Right cardiac atrium (tissue), 5 donors: ENCODE data around the gene IL1RN. TPM values are rescaled to one million over a fixed set of nuclear protein-coding genes. Genes with fewer than 3 reads are reported as not detected.
A peak's percentile ranks its signal among the peaks of the same experiment; 100 is the strongest.

Experiments
- ATAC-seq, 2 donors: fragments of 200-7000 bp; cut with Tn5 transposase; one replicate each; pipeline versions ENCODE4 v1.8.0 to v1.9.1; 2020; ENCODE audit warnings: moderate library complexity in 2 of 2, mild to moderate bottlenecking in 1 of 2
- DNase-seq, 3 donors: peaks; one replicate each; pipeline ENCODE4 v3.0.0-alpha.2; 2020
- H3K27ac ChIP-seq: one replicate; pipeline ENCODE4 v1.5.1; 2013; ENCODE audit warnings: mild to moderate bottlenecking, low read length, control low read depth, moderate library complexity
- H3K27me3 ChIP-seq: one replicate; pipeline ENCODE4 v1.6.1; 2013; ENCODE audit not compliant: control insufficient read depth, insufficient read depth
- H3K4me1 ChIP-seq: one replicate; pipeline ENCODE4 v1.6.1; 2013; ENCODE audit warnings: low read length; ENCODE audit not compliant: control insufficient read depth, insufficient read depth
- H3K4me3 ChIP-seq: one replicate; pipeline ENCODE4 v1.5.1; 2013; ENCODE audit warnings: low read length, control low read depth
- H3K9me3 ChIP-seq: one replicate; pipeline ENCODE4 v1.6.1; 2013; ENCODE audit warnings: low read length; ENCODE audit not compliant: control insufficient read depth
- WGBS: extraction: QIAGEN DNeasy Blood & Tissue Kit; methylation state at CpG from one replicate; pipeline ENCODE4 v1.1.7; 2013; 5-methylcytosine and 5-hydroxymethylcytosine counted together
- intact Hi-C, 4 donors: fragments of 100-400 bp; cut with DNase I; formaldehyde crosslinking; loops; one replicate each; pipeline versions ENCODE4 v1.11.0 to v1.14.0; 2022 to 2023
- long read RNA-seq, 4 donors: library from polyadenylated mRNA; unstranded; transcript quantifications; one replicate each; pipeline ENCODE4 v2.0.0, GENCODE V29; 2020 to 2021
- polyA plus RNA-seq: library from polyadenylated mRNA; stranded (reverse); fragments of 200-250 nt; gene quantifications from one replicate; pipeline ENCODE4 v1.2.3, GENCODE V29; 2013
- total RNA-seq, 4 donors: library from RNA; stranded (reverse); fragmentation: NEBNext Ultra II Directional; extraction: Animal tissue kit (Norgen Biotek cat#: 25700); gene quantifications; one replicate each; pipeline ENCODE4 v1.2.1, GENCODE V29; 2021
- donor health status: healthy with polysubstance abuse.
- donor health status: DM: no; HTN: yes; CAD: no.
- donor health status: DM: no; HTN: no; CAD: no.
- donor health status: DM: no; HTN: yes; CAD: no; lungs with severe emphysema.
- donor health status: DM: yes; HTN: yes; CAD: no.

Gene IL1RN
- total RNA-seq: 1 to 10 TPM in 1 of 4 donors, under 1 TPM in 3; 0.45 to 1.1 (median 0.78) TPM
- polyA plus RNA-seq: 0.54 TPM
- long read RNA-seq, donor 1: 0 reads
- long read RNA-seq, donor 2: 0 reads
- long read RNA-seq, donor 3: 0 reads
- long read RNA-seq, donor 4: 0 reads

GRCh38 chr2:113126845-113127645 is at the start of gene IL1RN:
IL1RN (plus strand) TSS chr2:113127598; CDS start chr2:113127625, 27 bp downstream.
- Histone ChIP-seq H3K27ac (no peak within 1 kb of the TSS), H3K27me3 (no peaks in the 10 kb centered on the region), H3K4me3 (no peak within 1 kb of the TSS), H3K9me3 (no peaks in the 10 kb centered on the region), H3K4me1 (peaks cover 6% of the 10 kb centered on the region)
- intact Hi-C loops: no loop called here
- ATAC-seq (peak; percentile 45), DNase-seq (peak; percentile 18 to 60 (median 58))
- 82% methylated on average over 16 of the region's 16 CpGs for WGBS

DNA sequence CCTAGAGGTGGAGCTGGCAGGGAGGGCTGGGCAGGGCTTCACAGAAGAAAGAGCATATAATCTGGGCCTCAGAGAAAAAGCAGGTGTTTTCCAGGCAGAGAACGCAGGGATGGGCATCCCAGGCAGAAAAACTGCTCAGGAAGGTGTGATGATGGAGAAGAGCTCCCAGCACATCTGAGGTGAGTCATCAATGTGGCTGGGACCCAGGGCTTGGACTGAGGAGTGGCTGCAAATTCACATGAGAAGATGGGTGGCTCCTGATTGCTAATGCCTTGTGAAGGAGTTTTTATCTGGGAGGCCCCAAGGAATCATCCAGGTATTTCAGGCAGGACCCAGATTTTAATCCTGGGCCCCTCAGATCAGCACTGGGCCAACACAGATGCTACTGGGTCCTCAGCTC is 49.5 kb upstream of the IL1RN start:
- no peaks in the 10 kb centered on the region for H3K27me3 ChIP-seq
- WGBS: 88% methylated on average over 1 of the region's 1 CpG
- no peak for ATAC-seq
- H3K9me3 ChIP-seq: no peaks in the 10 kb centered on the region
- no peak overlapping the region for H3K27ac ChIP-seq
- H3K4me3 ChIP-seq: no peak overlapping the region
- intact Hi-C loops: no loop called here
- no peaks in the 10 kb centered on the region for H3K4me1 ChIP-seq
- DNase-seq: no peak

GRCh38 chr2:113078350-113078839 is 49.0 kb upstream of the IL1RN start:
- no peak for ATAC-seq

GRCh38 chr2:113079131-113079530 is 48.3 kb upstream of the IL1RN start:
- ATAC-seq (no peak), DNase-seq (no peak)
- Histone ChIP-seq H3K27ac (no peak overlapping the region), H3K27me3 (no peaks in the 10 kb centered on the region), H3K4me1 (no peaks in the 10 kb centered on the region), H3K9me3 (no peaks in the 10 kb centered on the region), H3K4me3 (no peak overlapping the region)
- 70% methylated on average over 4 of the region's 4 CpGs for WGBS
- intact Hi-C loops: no loop called here

More at GRCh38 chr2:113078350-113078839, 49.0 kb upstream of the IL1RN start:
- Histone ChIP-seq H3K4me3 (no peak overlapping the region), H3K27ac (no peak overlapping the region), H3K27me3 (no peaks in the 10 kb centered on the region), H3K9me3 (no peaks in the 10 kb centered on the region), H3K4me1 (no peaks in the 10 kb centered on the region)
- WGBS: 59% methylated on average over 6 of the region's 6 CpGs
- DNase-seq: no peak
- intact Hi-C loops: no loop called here

- H3K4me3 ChIP-seq: no peak overlapping the region
- no peak overlapping the region for H3K27ac ChIP-seq
- intact Hi-C loops: no loop called here
- DNase-seq (peak in 1 of 3 donors; percentile 52), ATAC-seq (no peak)
- H3K27me3 ChIP-seq: no peaks in the 10 kb centered on the region
- H3K4me1 ChIP-seq: no peaks in the 10 kb centered on the region
- H3K9me3 ChIP-seq: no peaks in the 10 kb centered on the region
- WGBS: 36% methylated on average over 9 of the region's 9 CpGs
Measured at GRCh38 chr2:113080134-113080533, 47.3 kb upstream of the IL1RN start.

DNA sequence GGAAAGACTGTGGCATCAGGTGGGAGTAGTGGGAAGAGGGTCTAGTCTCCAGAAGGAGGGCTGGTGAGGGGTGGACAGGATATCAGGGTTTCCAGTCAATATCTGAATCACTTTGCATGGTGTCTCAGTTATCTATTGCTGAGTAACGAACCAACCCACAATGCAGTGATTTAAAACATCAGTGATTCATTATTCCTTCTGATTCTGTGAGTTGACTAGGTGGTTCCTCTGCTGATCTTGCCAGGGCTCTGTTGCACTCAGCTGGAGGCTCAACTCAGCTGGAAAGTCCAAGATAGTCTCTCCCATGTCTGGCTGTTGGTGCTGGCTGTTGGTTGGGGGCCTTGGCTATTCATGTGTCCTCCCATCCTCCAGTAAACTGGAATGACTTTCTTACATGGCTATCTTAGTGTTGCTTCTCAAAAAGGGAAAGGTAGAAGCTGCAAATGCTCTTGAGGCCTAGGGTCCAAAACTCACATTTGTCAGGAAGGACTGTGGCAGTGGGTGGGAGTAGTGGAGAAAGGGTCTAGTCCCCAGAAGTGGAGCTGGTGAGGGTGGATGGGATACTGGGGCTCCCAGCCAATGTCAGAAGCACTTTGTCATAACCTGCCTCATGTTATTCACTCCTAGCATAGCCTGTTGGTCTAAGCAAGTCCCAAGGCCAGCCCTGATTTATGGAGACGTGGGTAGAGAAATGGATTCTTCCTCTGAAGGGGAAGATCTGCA is 45.7 kb upstream of the IL1RN start:
- 69% methylated on average over 2 of the region's 2 CpGs for WGBS
- H3K4me3 ChIP-seq: no peak overlapping the region
- H3K27ac ChIP-seq: no peak overlapping the region
- intact Hi-C loops: no loop called here
- ATAC-seq (no peak), DNase-seq (no peak)
- H3K4me1 ChIP-seq: no peaks in the 10 kb centered on the region
- H3K27me3 ChIP-seq: no peaks in the 10 kb centered on the region
- H3K9me3 ChIP-seq: no peaks in the 10 kb centered on the region

DNA sequence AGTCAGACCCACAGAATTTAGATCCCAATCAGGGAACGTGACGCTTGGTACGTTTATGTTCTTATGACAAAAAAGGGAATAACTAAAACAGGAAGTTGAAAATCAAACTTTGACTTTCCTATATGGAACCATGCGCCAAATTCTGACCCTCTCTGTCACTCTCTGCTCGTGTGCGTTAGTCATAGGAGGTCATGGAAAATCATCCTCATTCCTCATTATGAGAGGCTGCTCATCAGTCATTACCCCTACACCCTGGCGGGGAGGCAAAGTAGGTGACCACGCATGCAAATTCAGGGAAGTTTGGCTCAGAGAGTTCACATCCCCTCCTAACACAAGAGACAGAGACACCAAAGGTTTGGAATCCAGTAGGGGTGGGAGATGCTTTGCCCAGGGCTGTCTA is 44.1 kb upstream of the IL1RN start:
- ATAC-seq (no peak), DNase-seq (no peak)
- Histone ChIP-seq H3K27me3 (no peaks in the 10 kb centered on the region), H3K4me3 (no peak overlapping the region), H3K27ac (no peak overlapping the region), H3K9me3 (no peaks in the 10 kb centered on the region), H3K4me1 (no peaks in the 10 kb centered on the region)
- intact Hi-C loops: no loop called here
- WGBS: 70% methylated on average over 8 of the region's 8 CpGs

DNA sequence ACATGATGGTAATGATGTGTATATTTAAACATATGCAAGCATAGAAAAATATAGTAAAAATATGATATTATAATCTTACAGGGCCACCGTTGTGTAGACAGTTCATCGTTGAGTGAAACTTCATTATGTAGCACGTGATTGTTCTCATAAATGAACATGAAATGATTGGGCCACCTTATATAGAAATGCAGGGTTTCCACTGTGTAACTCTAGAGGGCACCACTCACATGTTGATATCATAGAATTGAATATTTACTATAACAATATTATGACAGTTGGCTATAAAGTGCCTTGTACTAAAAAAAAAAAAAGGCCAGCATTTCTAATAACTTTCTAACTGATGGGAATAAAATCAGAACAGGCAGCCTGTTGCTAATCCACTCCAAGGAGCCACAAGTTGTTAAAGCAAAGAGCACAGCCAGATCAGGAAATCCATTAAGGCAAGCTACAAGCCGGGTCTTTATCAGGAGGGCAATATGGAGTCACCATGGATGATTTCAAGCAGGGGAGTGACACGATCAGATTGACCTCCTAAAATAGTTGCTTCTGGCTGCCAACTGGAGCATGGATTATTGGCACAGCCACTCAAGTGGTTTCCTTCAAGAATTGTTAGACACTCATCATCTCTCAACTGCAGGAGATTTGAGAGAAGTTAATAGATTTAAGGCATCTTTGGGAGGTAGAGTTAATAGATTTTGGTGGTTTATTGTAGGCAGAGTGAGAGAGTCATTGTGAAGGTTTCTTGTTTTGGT is 43.0 kb upstream of the IL1RN start:
- no peak for ATAC-seq
- 43% methylated on average over 5 of the region's 5 CpGs for WGBS
- no peak overlapping the region for H3K4me3 ChIP-seq
- H3K4me1 ChIP-seq: no peaks in the 10 kb centered on the region
- H3K9me3 ChIP-seq: no peaks in the 10 kb centered on the region
- H3K27me3 ChIP-seq: no peaks in the 10 kb centered on the region
- no peak overlapping the region for H3K27ac ChIP-seq
- DNase-seq: no peak
- intact Hi-C loops: no loop called here

DNA sequence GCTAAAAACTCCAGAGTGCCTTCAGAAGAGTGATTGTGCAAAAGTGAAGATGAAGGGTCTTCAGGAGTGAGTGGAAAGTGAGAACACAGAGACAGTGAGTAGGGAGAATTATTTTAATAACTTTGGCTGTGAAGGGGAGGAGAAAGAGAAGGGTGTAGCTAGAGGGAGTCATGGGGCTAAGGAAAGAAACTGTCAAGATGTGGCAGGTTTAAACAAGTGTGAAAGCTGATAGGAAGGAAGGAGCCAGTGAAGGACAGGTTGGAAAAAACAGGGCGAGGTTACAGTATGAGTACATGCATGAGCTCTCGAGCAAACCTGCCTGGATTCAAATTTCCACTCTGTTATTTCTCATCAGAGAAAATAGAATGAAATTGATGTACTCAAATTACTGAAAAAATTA is 41.9 kb upstream of the IL1RN start:
- WGBS: 75% methylated on average over 2 of the region's 2 CpGs
- no peak overlapping the region for H3K27ac ChIP-seq
- no peak overlapping the region for H3K4me3 ChIP-seq
- H3K4me1 ChIP-seq: no peaks in the 10 kb centered on the region
- ATAC-seq (no peak), DNase-seq (no peak)
- H3K27me3 ChIP-seq: no peaks in the 10 kb centered on the region
- H3K9me3 ChIP-seq: no peaks in the 10 kb centered on the region
- intact Hi-C loops: no loop called here

GRCh38 chr2:113088213-113088992 is 39.0 kb upstream of the IL1RN start:
- DNase-seq: no peak
- no peaks in the 10 kb centered on the region for H3K4me1 ChIP-seq
- H3K9me3 ChIP-seq: no peaks in the 10 kb centered on the region
- ATAC-seq: no peak
- H3K27ac ChIP-seq: no peak overlapping the region
- intact Hi-C loops: no loop called here
- no peaks in the 10 kb centered on the region for H3K27me3 ChIP-seq
- H3K4me3 ChIP-seq: no peak overlapping the region
